NCI-H187 treated with DMSO at 0.1 percent for 48 hours (cell line): Measurements from ENCODE around the gene GNG2.
"Not testable (repeated sequence)": the region's sequence is repeated elsewhere in the genome, so short reads cannot be mapped to it uniquely, and the experiment has no call there.

Source experiments
- DNase-seq: peaks from one replicate; lab custom pipeline; 2025; lab: John Stamatoyannopoulos, UW

Gene GNG2

DNA sequence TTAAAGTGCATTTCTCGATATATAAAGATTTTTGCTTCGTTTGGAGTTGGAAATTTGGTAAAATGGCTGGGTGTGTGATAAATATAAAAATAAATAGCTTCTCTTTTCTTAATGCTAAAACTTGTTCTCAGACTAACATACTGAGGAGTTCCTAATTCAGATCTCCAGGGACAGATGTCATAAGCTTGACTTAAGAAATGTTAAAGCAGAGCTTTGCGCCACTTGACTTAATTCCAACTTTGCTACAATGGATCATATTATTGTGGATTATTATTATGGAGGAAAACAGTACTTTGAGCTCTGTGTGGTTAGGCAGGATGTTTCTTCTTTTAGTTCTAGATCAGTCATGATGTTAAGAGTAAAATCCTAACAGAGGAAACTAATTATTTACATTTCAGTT lies 33.8 kb downstream of the GNG2 start:
- DNase-seq: no peak

GRCh38 chr14:51895375-51895774 lies 35.0 kb downstream of the GNG2 start:
- DNase-seq: no peak

DNA sequence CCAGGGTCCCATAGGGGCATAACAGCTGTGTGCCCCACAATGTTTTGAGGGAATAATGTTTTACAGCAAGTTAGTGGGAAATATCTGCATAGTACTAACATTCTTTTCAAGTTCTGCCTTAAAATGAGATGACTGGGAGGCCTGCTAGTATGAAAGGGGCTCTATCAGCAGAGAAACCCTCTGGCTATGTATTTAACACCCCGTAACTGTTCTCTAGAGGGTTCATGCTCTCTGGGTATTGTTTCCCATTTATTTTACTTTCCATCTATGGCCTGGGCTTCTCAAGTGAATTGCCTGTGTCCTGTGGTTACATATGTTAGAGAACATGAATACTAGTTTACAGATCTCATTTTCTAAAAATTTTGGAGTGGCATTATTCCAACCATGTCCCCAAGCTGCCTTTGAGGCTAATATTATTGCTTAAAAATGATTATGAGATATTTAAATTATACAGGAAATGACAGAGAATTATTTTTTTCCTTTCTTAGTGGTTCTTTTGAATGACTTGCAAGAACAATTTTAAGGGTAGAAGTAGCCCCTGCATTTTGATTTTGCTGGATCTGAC lies 37.5 kb downstream of the GNG2 start:
- no peak for DNase-seq

GRCh38 chr14:51901475-51902024 lies 41.1 kb downstream of the GNG2 start:
- DNase-seq: no peak

DNA sequence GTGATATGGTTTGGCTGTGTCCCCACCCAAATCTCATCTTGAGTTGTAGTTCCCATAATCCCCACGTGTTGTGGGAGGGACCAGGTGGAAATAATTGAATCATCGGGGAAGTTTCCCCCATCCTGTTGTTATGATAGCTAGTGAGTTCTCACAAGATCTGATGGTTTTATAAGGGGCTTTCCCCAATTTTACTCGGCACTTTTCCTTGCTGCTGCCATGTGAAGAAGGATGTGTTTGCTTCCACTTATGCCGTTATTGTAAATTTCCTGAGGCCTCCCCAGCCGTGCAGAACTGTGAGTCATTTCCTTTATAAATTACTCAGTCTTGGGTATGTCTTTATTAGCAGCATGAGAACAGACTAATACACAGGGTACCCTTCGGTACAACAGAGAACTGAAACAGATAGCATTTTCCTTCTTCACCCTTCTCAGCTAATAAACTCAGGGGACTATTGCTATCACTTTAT lies 45.3 kb downstream of the GNG2 start:
- DNase-seq: not testable (repeated sequence)

DNA sequence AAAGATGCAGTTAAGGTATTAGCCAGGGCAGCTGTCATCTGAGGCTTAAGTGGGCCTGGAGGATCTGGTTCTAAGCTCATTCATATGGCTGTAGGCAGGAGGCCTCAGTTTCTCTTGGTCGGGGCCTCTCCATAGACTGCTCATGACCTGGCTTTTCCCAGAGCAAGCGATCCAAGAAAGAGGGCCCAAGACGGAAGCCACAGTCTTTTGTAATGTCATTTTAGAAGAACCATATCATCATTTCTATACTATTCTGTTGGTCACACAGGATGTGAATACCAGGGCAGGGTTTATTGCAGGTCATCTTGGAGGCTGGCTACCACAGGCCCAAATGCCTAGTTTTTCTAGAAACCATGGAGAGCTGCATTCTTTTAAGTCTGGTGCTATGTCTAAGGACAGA lies 47.7 kb downstream of the GNG2 start:
- no peak for DNase-seq

DNA sequence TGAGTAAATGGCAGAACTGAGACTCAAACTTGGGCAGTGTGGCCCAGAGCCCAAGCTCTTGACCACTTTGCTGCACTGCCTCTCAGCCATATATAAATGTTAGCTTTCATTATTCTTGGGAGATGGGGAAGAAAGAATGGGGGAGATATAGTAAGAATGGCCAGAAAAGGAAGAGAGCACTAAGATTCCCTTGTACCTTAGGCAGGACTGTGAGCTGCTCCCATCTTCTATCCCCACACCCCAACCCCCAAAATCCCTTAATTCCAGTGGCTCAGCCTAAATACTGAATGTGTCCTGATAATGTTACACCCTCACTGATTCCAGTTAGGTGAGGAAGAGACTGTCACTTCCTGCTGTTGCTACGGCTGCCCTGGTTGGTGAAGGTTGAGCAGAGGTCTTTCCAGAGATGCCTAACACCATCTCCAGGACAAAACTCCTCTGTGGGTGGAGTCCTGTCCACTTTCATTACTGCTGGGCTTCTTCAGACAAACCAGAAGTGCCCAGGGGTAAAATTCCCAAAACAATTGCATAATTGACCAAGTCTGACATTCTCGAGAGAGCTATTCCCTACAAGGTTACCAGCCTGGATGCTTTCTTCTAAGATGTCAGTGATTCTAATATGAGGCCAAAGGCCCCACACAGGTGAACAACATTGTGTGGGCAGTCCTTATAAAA lies 51.8 kb downstream of the GNG2 start:
- no peak for DNase-seq

DNA sequence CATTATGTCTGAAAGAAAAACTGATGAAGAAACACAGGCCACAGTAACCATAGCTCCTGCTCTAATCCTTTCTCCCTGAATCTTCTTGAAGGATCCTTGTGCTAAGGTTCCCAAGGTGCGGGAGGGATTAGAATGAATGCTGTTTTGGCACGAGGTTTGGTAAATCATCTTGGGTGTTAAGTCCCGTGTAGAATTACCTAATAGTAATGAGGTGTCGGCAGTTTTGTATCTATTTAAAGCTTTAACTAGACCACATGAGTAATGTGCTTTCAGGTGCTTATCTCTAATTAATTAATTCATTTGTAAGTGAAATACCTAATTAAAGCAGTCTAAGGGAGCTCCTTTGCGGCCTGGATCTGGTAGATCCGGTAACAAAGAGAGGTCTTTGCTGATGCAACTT lies 53.9 kb downstream of the GNG2 start:
- DNase-seq: no peak

DNA sequence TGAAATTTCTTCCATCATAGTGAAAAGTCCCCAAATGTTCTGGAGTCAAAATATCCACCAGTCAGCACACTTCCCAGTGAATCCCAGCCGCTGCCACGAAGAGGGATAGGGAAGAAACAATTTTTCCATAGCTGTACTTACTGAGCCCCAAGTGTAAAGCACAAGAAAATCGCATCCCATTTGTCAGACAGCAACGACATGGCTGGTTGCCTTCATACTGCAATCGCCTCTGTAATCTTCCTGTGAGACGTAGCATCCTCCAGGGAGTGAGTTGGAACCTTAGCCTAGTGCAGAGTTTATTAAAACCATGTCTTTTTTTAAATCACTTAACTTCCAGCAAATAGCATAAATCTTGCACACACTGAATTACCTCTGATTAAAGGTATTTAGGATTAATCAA lies 56.8 kb downstream of the GNG2 start:
- DNase-seq: no peak

GRCh38 chr14:51921026-51921425 lies 60.6 kb downstream of the GNG2 start:
- no peak for DNase-seq

GRCh38 chr14:51922624-51923023 lies 62.2 kb downstream of the GNG2 start:
- no peak for DNase-seq

DNA sequence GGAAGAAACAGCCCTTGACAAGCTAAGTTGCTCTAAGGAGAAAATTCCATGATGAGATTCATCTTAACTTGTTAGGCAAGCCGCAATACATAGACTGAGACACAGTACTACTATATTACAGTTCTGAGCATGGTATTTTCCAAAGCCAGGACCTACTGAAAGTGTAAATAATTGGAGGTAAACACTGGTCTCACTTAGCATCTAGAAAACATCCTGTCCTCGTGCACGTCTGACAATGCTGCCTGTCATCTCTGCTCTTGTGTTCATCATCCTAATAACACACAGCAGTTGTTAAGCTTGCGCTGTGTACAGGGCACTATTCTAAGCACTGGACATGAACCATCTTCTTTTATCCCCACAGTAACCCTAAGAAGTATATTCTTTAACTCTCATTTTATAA lies 64.2 kb downstream of the GNG2 start:
- DNase-seq: no peak

GRCh38 chr14:51925980-51926379 lies 65.6 kb downstream of the GNG2 start:
- no peak for DNase-seq

GRCh38 chr14:51926449-51926848 lies 66.0 kb downstream of the GNG2 start:
- DNase-seq: no peak

DNA sequence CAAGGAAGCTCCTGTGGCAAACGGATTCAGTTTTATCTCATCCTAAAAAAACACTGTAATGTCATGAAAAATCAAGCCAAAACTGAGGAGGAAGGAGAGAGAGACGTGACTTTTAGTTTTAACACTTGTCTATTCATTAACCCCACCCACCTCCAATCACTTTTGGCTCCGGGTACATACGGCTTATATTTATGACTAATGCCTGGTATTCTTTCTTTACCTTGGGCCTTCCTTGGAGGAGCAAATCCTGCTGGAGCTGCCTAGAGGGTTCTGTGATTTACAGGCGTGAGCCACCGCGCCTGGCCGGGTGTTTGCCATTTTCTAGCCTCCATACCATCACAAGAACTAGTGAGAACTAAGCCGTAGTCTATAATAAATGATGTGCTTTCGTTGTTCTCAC lies 68.2 kb downstream of the GNG2 start:
- no peak for DNase-seq

DNA sequence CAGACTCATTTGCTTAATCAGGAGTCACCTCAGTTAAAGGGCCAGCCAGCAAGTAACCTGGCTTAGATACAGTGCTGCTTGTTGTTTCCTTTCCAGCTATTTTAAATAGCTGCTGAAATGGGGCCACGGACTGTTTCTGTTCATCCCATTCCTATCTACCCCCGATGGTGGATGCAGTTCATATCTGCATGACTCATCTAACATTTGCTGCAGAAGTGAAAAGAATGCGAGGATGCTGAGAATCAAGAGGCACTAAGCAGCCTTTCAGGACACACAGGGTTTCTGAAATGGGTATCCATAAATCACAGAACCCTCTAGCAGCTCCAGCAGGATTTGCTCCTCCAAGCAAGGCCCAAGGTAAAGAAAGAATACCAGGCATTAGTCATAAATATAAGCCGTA lies 68.8 kb downstream of the GNG2 start:
- no peak for DNase-seq

DNA sequence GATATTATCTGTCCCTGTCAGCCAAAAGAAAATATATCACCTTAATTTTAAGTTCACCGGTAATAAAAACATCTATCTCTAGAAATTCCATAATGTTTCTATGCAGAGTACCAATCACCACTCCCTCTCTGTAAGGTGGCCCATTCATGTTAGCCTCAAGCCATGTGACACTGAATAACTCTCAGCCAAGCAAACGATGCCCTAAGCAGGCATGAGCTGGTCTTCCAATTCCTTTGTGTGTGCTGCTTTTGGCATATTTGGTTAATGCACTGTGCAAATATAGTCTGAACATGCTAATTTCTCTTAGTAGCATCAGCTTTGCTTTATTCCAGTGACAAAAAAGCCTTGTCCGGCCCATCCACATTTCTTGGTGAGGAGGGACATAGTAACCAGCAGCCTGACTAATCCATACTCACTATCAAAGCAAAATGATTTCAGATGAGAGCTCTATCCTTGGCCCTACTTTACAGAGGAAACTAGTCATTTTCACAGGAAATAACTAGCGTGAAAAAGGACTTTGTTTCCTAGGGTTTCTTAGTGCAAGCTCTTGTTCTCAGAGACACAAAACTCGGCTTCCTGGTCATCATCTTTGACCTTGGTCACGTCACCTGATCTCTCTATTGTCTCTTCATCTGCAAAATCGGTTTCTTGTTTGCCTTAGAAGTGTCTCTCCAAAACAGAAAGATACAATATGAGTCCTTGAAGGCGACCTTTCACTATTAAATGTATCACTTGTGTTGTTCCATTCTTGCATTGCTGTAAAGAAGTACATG lies 69.7 kb downstream of the GNG2 start:
- DNase-seq: no peak

GRCh38 chr14:51931308-51931707 lies 70.9 kb downstream of the GNG2 start:
- DNase-seq: no peak

DNA sequence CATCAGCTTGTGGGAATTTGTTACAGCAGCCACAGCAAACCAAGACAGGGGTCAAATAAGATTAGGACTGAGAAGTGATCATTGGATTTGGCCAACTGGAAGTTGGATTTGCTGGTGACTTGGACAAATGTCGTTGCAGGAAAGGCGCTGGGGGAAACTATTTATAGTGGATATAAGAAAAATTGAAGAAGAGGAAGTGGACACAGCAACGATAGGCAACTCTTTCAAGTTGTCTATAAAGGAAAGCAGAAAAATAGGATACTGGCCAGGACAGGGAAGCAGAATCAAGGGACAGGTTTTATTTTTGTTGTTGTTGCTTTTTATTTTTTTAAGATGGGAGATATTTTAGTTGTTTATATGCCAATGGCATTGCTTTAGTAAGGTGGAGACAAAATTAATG lies 72.8 kb downstream of the GNG2 start:
- no peak for DNase-seq

DNA sequence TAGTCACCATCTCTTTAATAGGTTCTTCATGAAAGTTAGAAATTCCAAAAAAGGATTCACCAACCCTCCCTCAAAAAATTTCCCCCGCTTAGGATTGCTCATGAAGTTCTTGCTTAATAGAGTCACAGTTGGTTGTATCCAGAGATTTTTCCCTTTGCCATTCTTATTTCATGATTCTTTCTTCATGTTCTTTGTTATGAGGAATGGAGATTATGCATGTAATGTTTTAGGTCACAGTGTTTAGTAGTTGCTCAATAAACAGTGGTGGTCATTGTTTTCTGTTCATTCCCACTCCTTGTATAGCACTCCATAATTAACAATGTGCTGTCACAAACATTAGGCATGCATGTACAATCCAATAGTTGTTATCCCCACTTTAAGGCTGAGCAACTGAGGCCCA lies 77.7 kb downstream of the GNG2 start:
- DNase-seq: no peak

GRCh38 chr14:51938821-51939220 lies 78.4 kb downstream of the GNG2 start:
- no peak for DNase-seq

- no peak for DNase-seq
Observed at GRCh38 chr14:51939226-51939625, 78.8 kb downstream of the GNG2 start.

GRCh38 chr14:51939755-51940301 lies 79.4 kb downstream of the GNG2 start:
- no peak for DNase-seq
